ENCODE measurements around the gene ARL15.

ARL15 gene

GRCh38 chr5:53971131-53971530, 339.2 kb downstream of the ARL15 start:
- no peak for DNase-seq

GRCh38 chr5:53970475-53970874, 339.9 kb downstream of the ARL15 start:
- DNase-seq: no peak

GRCh38 chr5:53969176-53969730, 341.1 kb downstream of the ARL15 start:
- DNase-seq: no peak

- DNase-seq: no peak
These were observed 344.9 kb downstream of the ARL15 start for GRCh38 chr5:53965459-53965858.

GRCh38 chr5:53963958-53964357, 346.4 kb downstream of the ARL15 start:
- no peak for DNase-seq

- DNase-seq: no peak
These were observed 348.1 kb downstream of the ARL15 start for GRCh38 chr5:53962306-53962705.

- no peak for DNase-seq
These were observed 353.7 kb downstream of the ARL15 start for GRCh38 chr5:53956632-53957031.

GRCh38 chr5:53956196-53956595, 354.2 kb downstream of the ARL15 start:
- DNase-seq: no peak

GRCh38 chr5:53950621-53951020, 359.8 kb downstream of the ARL15 start:
- DNase-seq: no peak

- no peak for DNase-seq
These were observed 361.8 kb downstream of the ARL15 start for GRCh38 chr5:53948598-53948997.

- no peak for DNase-seq
These were observed 363.8 kb downstream of the ARL15 start for GRCh38 chr5:53946405-53947100.

- no peak for DNase-seq
These were observed 365.4 kb downstream of the ARL15 start for GRCh38 chr5:53944981-53945380.

- DNase-seq: no peak
These were observed 366.4 kb downstream of the ARL15 start for GRCh38 chr5:53943938-53944337.

GRCh38 chr5:53942724-53943123, 367.6 kb downstream of the ARL15 start:
- no peak for DNase-seq

- no peak for DNase-seq
These were observed 369.5 kb downstream of the ARL15 start for GRCh38 chr5:53940921-53941320.

GRCh38 chr5:53937467-53937866, 372.9 kb downstream of the ARL15 start:
- DNase-seq: no peak

GRCh38 chr5:53936481-53937352, 373.7 kb downstream of the ARL15 start:
- no peak for DNase-seq

GRCh38 chr5:53934151-53934820, 376.1 kb downstream of the ARL15 start:
- DNase-seq: no peak

GRCh38 chr5:53932351-53932750, 378.0 kb downstream of the ARL15 start:
- DNase-seq: no peak

GRCh38 chr5:53930457-53930856, 379.9 kb downstream of the ARL15 start:
- DNase-seq: no peak

GRCh38 chr5:53929570-53929969, 380.8 kb downstream of the ARL15 start:
- no peak for DNase-seq

- no peak for DNase-seq
These were observed 381.2 kb downstream of the ARL15 start for GRCh38 chr5:53929152-53929551.

GRCh38 chr5:53928641-53929040, 381.7 kb downstream of the ARL15 start:
- DNase-seq: no peak

Data from NCI-H82 (cell line).